Ovary (tissue), 3 donors: ENCODE results near the gene CCL7.

Source experiments
- POLR2A ChIP-seq: fragments of 450-650 bp; IDR thresholded peaks from one replicate; pipeline ENCODE4 v1.6.1; 2017; ENCODE audit warnings: antibody characterized with exemption, mild to moderate bottlenecking, moderate library complexity
- TF ChIP-seq, protein P1 (sequence below), 3 donors: fragments of 450-650 bp in 2 of 3; fragments of 200-600 bp in 1 of 3; IDR thresholded peaks; one replicate each; pipeline versions ENCODE4 v1.5.1 to v1.8.0; 2016 to 2022; ENCODE audit warnings: antibody characterized with exemption in 3 of 3, mild to moderate bottlenecking in 1 of 3
- donor health status: DM: no; HTN: no; CAD: no.

DNA sequence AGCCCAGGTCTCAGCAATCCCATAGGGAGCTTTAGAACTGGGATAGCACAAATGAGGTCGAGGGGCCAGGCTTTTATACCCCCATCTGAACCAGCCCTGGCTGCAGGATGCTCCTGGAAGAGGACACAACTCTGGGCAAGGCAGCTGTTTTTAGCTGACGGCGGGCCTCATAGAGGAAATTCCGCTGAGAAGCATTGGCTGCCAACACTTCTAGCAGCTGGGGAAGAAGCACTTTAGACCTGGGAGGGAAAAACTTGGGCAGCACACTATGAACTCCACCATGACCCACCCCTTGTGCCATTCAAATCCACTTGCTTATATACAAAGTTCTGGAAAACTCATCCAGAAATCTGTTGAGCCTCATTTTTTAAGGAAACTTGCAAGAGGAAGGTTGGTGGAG is 20.6 kb downstream of the CCL7 start:
- no peak for TF ChIP-seq POLR2A
- TF ChIP-seq, protein P1, sequence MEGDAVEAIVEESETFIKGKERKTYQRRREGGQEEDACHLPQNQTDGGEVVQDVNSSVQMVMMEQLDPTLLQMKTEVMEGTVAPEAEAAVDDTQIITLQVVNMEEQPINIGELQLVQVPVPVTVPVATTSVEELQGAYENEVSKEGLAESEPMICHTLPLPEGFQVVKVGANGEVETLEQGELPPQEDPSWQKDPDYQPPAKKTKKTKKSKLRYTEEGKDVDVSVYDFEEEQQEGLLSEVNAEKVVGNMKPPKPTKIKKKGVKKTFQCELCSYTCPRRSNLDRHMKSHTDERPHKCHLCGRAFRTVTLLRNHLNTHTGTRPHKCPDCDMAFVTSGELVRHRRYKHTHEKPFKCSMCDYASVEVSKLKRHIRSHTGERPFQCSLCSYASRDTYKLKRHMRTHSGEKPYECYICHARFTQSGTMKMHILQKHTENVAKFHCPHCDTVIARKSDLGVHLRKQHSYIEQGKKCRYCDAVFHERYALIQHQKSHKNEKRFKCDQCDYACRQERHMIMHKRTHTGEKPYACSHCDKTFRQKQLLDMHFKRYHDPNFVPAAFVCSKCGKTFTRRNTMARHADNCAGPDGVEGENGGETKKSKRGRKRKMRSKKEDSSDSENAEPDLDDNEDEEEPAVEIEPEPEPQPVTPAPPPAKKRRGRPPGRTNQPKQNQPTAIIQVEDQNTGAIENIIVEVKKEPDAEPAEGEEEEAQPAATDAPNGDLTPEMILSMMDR (IDR thresholded peaks at IDR 0.05), result no peak
